Caco-2 (cell line): ENCODE data around the gene LNPK. TPM values are rescaled to one million over a fixed set of nuclear protein-coding genes. Genes with fewer than 3 reads are reported as not detected.

Experiments used
- BruUV-seq: library from RNA; stranded (reverse); fragments of 400-500 nt; replicated peaks from 2 replicates; lab custom pipeline; 2021; lab: Mats Ljungman, UMichigan
- CTCF ChIA-PET: fragments of 300-600 bp; sonication (Branson Sonifier 250); formaldehyde crosslinking; loops from one replicate; lab custom pipeline; 2022; ENCODE audit warnings: antibody characterized with exemption; lab: Charles Lee
- POLR2A ChIA-PET: fragments of 300-600 bp; sonication (Branson Sonifier 250); formaldehyde crosslinking; loops from one replicate; lab custom pipeline; 2022; ENCODE audit warnings: antibody characterized with exemption; lab: Charles Lee
- DNase-seq, 2 experiments: peaks; one replicate each; pipeline versions ENCODE4 v3.0.0 to v3.0.0-alpha.2; 2020 to 2022
- H3K27me3 ChIP-seq: replicated peaks from 2 replicates; pipeline ENCODE4 v1.6.0; 2011; ENCODE audit warnings: low read length; ENCODE audit not compliant: control insufficient read depth, insufficient read depth
- H3K36me3 ChIP-seq: 2 replicates; pipeline ENCODE4 v1.5.1; 2011; ENCODE audit warnings: low read length; ENCODE audit not compliant: control insufficient read depth, insufficient read depth
- H3K4me1 ChIP-seq: fragments of 250-450 bp; sonication (Bioruptor Pico); 2 replicates; pipeline ENCODE4 v1.5.1; 2020; ENCODE audit warnings: mild to moderate bottlenecking
- H3K4me3 ChIP-seq: 2 replicates; pipeline ENCODE4 v1.5.1; 2011; ENCODE audit warnings: low read depth, mild to moderate bottlenecking, control low read depth, low read length
- H3K9me3 ChIP-seq: fragments of 250-450 bp; sonication (Bioruptor Pico); 2 replicates; pipeline ENCODE4 v1.5.1; 2020; ENCODE audit warnings: mild to moderate bottlenecking, moderate library complexity
- H3K27ac Mint-ChIP-seq: one replicate; pipeline ENCODE4 v1.8.0; 2022; ENCODE audit warnings: mixed read lengths; ENCODE audit not compliant: unreplicated experiment
- H3K27me3 Mint-ChIP-seq: one replicate; pipeline ENCODE4 v1.8.0; 2022; ENCODE audit warnings: mixed read lengths; ENCODE audit not compliant: insufficient read depth, unreplicated experiment
- H3K36me3 Mint-ChIP-seq: one replicate; pipeline ENCODE4 v1.8.0; 2022; ENCODE audit warnings: mild to moderate bottlenecking, mixed read lengths; ENCODE audit not compliant: insufficient read depth, unreplicated experiment
- H3K4me1 Mint-ChIP-seq: one replicate; pipeline ENCODE4 v1.8.0; 2022; ENCODE audit warnings: low read depth, mixed read lengths; ENCODE audit not compliant: unreplicated experiment
- H3K4me3 Mint-ChIP-seq: one replicate; pipeline ENCODE4 v1.8.0; 2022; ENCODE audit warnings: mild to moderate bottlenecking, moderate library complexity, mixed read lengths; ENCODE audit not compliant: unreplicated experiment
- H3K9me3 Mint-ChIP-seq: one replicate; pipeline ENCODE4 v1.8.0; 2022; ENCODE audit warnings: mixed read lengths; ENCODE audit not compliant: unreplicated experiment
- CTCF ChIP-seq, 2 experiments: fragments of 200-600 bp in 1 of 2; IDR thresholded peaks; 1 replicate in 1 of 2; 2 replicates in 1 of 2; pipeline versions ENCODE4 v1.5.1 to v1.8.0; 2011 to 2022; ENCODE audit warnings: antibody characterized with exemption in 1 of 2, control low read depth in 1 of 2, inconsistent platforms in 1 of 2, low read depth in 1 of 2, low read length in 1 of 2, mild to moderate bottlenecking in 1 of 2, moderate library complexity in 1 of 2; ENCODE audit not compliant: insufficient read depth in 1 of 2, severe bottlenecking in 1 of 2, unreplicated experiment in 1 of 2
- intact Hi-C: fragments of 100-400 bp; cut with micrococcal nuclease; formaldehyde crosslinking; loops from one replicate; pipeline ENCODE4 v1.10.0; 2022; ENCODE audit not compliant: unreplicated experiment
- total RNA-seq: library from RNA; stranded (reverse); gene quantifications from 2 replicates; pipeline ENCODE4 v1.2.3, GENCODE V29; 2022

The LNPK gene
- total RNA-seq, 1 experiment from 2014 or later, result 19.1 TPM

- H3K4me3 ChIP-seq, result no peak overlapping the region
- BruUV-seq, result no TSS peak
- no peaks in the 10 kb centered on the region for H3K36me3 Mint-ChIP-seq
- no peak overlapping the region for H3K27ac Mint-ChIP-seq
- intact Hi-C loops, result loop anchor here (10.0 kb wide), 1 partner anchor 197 kb away; the partner anchor contains the start of gene EVX2
- H3K27me3 Mint-ChIP-seq, result peaks cover 22% of the 10 kb centered on the region
- H3K36me3 ChIP-seq, result no peaks in the 10 kb centered on the region
- H3K4me1 Mint-ChIP-seq, result no peaks in the 10 kb centered on the region
- no peaks in the 10 kb centered on the region for H3K9me3 Mint-ChIP-seq
- H3K9me3 ChIP-seq, result no peaks in the 10 kb centered on the region
- no peak overlapping the region for H3K4me3 Mint-ChIP-seq
- H3K4me1 ChIP-seq, result no peaks in the 10 kb centered on the region
- POLR2A ChIA-PET, result no interaction called here
- TF ChIP-seq CTCF (IDR thresholded peaks at IDR 0.05; ENCODE audit: insufficient read depth in 1 of 2, low read depth in 1 of 2, low read length in 1 of 2, severe bottlenecking in 1 of 2, unreplicated experiment in 1 of 2), result no peak
- CTCF ChIA-PET, result no interaction called here
- no peaks in the 10 kb centered on the region; the same call in 1 of the 2 replicates for H3K27me3 ChIP-seq
- DNase-seq, result no peak
Observed at GRCh38 chr2:175887776-175888175, 114.3 kb downstream of the LNPK start.

GRCh38 chr2:175884697-175885393 is 117.2 kb downstream of the LNPK start:
- CTCF ChIA-PET, result no interaction called here
- no peaks in the 10 kb centered on the region; the same call in 1 of the 2 replicates for H3K27me3 ChIP-seq
- BruUV-seq, result no TSS peak

More at GRCh38 chr2:175884697-175885393, 117.2 kb downstream of the LNPK start:
- no peaks in the 10 kb centered on the region for H3K4me1 ChIP-seq
- intact Hi-C loops, result loop anchor here (10.0 kb wide), 1 partner anchor 200 kb away; the partner anchor contains the start of gene EVX2
- no peaks in the 10 kb centered on the region for H3K36me3 Mint-ChIP-seq
- POLR2A ChIA-PET, result no interaction called here
- peaks cover 16% of the 10 kb centered on the region for H3K27me3 Mint-ChIP-seq
- no peak for TF ChIP-seq CTCF (IDR thresholded peaks at IDR 0.05; ENCODE audit: insufficient read depth in 1 of 2, low read depth in 1 of 2, low read length in 1 of 2, severe bottlenecking in 1 of 2, unreplicated experiment in 1 of 2)
- no peaks in the 10 kb centered on the region for H3K9me3 Mint-ChIP-seq
- H3K4me3 ChIP-seq, result no peak overlapping the region
- H3K4me1 Mint-ChIP-seq, result no peaks in the 10 kb centered on the region
- no peak overlapping the region for H3K4me3 Mint-ChIP-seq
- DNase-seq, result no peak
- H3K9me3 ChIP-seq, result no peaks in the 10 kb centered on the region
- H3K27ac Mint-ChIP-seq, result no peak overlapping the region
- H3K36me3 ChIP-seq, result no peaks in the 10 kb centered on the region
